K562 (cell line): ENCODE results near the gene LSS.

Source experiments
- EP300 ChIP-seq: IDR thresholded peaks from 2 replicates; pipeline ENCODE4 v1.6.1; 2012; ENCODE audit warnings: low read length, improper control_type of control experiment
- ESRRA ChIP-seq: fragments of 450-650 bp; IDR thresholded peaks from 2 replicates; pipeline ENCODE4 v1.6.1; 2014; ENCODE audit warnings: low read depth, mild to moderate bottlenecking, moderate library complexity, borderline replicate concordance
- MYC ChIP-seq, 2 experiments: fragments of 250-450 bp in 1 of 2; sonication (Bioruptor Pico) in 1 of 2; IDR thresholded peaks; 2 replicates each; pipeline versions ENCODE4 v1.5.1 to v1.6.1; 2012 to 2021; ENCODE audit warnings: low read depth in 2 of 2, borderline replicate concordance in 1 of 2, improper control_type of control experiment in 1 of 2, low read length in 1 of 2, mild to moderate bottlenecking in 1 of 2, moderate library complexity in 1 of 2
- NCOA6 ChIP-seq: fragments of 450-650 bp; IDR thresholded peaks from 2 replicates; pipeline ENCODE4 v1.6.1; 2017; ENCODE audit warnings: mild to moderate bottlenecking
- NFE2L1 ChIP-seq: fragments of 450-650 bp; IDR thresholded peaks from 2 replicates; pipeline ENCODE4 v1.6.1; 2016; ENCODE audit warnings: missing genetic modification characterization, low read depth, mild to moderate bottlenecking, missing compliant biosample characterization, moderate library complexity, borderline replicate concordance
- SMARCE1 ChIP-seq: fragments of 450-650 bp; IDR thresholded peaks from 2 replicates; pipeline ENCODE4 v1.7.1; 2016; ENCODE audit warnings: mild to moderate bottlenecking
- TFAM ChIP-seq: fragments of 250-450 bp; sonication (Bioruptor Pico); conservative IDR thresholded peaks from 2 replicates; pipeline ENCODE4 v1.5.0; 2021; ENCODE audit warnings: mild to moderate bottlenecking, moderate library complexity

DNA sequence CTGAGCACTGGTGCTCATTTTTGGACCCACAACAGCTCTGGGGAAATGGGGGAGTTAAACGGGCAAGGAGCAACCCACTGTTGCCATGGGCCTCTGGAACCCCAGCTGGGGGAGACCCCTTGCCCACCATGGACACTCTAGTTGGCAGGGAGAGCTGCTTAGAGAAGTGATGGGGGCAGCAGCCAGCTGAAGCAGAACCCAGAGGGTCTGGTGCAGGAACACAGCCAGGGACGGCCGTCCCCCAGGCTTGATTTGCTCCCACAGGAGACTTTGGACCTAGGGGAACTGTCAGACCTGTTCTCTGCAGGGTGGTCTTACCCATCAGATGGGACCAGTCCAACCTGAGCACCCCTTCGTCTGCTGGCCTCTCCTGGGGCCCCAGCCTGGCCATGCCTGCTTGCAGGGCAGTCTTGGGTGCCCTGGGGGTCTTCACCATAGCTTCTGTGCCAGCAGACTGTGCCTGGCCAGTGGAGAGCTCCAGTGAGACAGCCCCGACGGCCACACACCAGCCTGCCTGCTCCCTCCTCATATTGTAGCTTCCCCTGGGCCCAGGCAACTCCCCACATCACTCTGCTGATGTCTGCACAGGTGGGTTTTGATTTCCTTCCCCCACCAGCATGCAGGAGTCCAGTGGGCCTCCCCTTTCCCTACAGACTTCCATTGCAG lies 55.6 kb downstream of the LSS start:
- TF ChIP-seq TFAM (CRISPR knock-in tag) (no peak), NCOA6 (no peak), SMARCE1 (no peak), EP300 (no peak), NFE2L1 (tag) (no peak), ESRRA (no peak), MYC (IDR thresholded peaks at IDR 0.05; ENCODE audit: low read depth, low read length) (no peak), MYC (CRISPR knock-in tag; IDR thresholded peaks at IDR 0.05; ENCODE audit: borderline replicate concordance, low read depth) (no peak)
